Endodermal cell (in vitro differentiated cells): ENCODE data around the gene SPPL3. TPM values are rescaled to one million over a fixed set of nuclear protein-coding genes. Genes with fewer than 3 reads are reported as not detected.

Source experiments
- DNase-seq: peaks from one replicate; pipeline ENCODE4 v3.0.0-alpha.2; 2017
- H3K27ac ChIP-seq: 2 replicates; pipeline ENCODE4 v1.5.1; 2013; ENCODE audit warnings: mild to moderate bottlenecking, low read depth, low read length, moderate library complexity
- H3K27me3 ChIP-seq: 2 replicates; pipeline ENCODE4 v1.6.1; 2013; ENCODE audit warnings: mild to moderate bottlenecking, low read length, moderate library complexity; ENCODE audit not compliant: insufficient read depth, control insufficient read depth, poor library complexity, severe bottlenecking
- H3K36me3 ChIP-seq: 2 replicates; pipeline ENCODE4 v1.7.0; 2013; ENCODE audit warnings: mild to moderate bottlenecking, low read length, moderate library complexity; ENCODE audit not compliant: control insufficient read depth, insufficient read depth
- H3K4me1 ChIP-seq: one replicate; pipeline ENCODE4 v1.7.0; 2013; ENCODE audit warnings: low read length; ENCODE audit not compliant: control insufficient read depth, insufficient read depth
- H3K4me3 ChIP-seq: 2 replicates; pipeline ENCODE4 v1.5.1; 2013; ENCODE audit warnings: mild to moderate bottlenecking, low read length, moderate library complexity
- H3K9ac ChIP-seq: 2 replicates; pipeline ENCODE4 v1.6.1; 2013; ENCODE audit warnings: mild to moderate bottlenecking, low read length, moderate library complexity; ENCODE audit not compliant: poor library complexity, severe bottlenecking; ENCODE audit errors: extremely low read depth
- H3K9me3 ChIP-seq: 2 replicates; pipeline ENCODE4 v1.6.1; 2013; ENCODE audit warnings: mild to moderate bottlenecking, low read length, moderate library complexity; ENCODE audit not compliant: control insufficient read depth
- H3K27ac Mint-ChIP-seq: 2 replicates; pipeline ENCODE4 v1.8.0; 2020; ENCODE audit warnings: mixed read lengths
- H3K27me3 Mint-ChIP-seq: 2 replicates; pipeline ENCODE4 v1.8.0; 2021; ENCODE audit warnings: mild to moderate bottlenecking, mixed read lengths; ENCODE audit not compliant: insufficient read depth
- H3K36me3 Mint-ChIP-seq: 2 replicates; pipeline ENCODE4 v1.8.0; 2020; ENCODE audit warnings: low read depth, mixed read lengths
- H3K4me1 Mint-ChIP-seq: 2 replicates; pipeline ENCODE4 v1.8.0; 2020; ENCODE audit warnings: mixed read lengths
- H3K4me3 Mint-ChIP-seq: 2 replicates; pipeline ENCODE4 v1.8.0; 2020; ENCODE audit warnings: mild to moderate bottlenecking, moderate library complexity, mixed read lengths
- H3K9me3 Mint-ChIP-seq: 2 replicates; pipeline ENCODE4 v1.8.0; 2020; ENCODE audit warnings: mild to moderate bottlenecking, mixed read lengths
- CTCF ChIP-seq: fragments of 200-600 bp; sonication (generic); conservative IDR thresholded peaks from 2 replicates; pipeline ENCODE4 v1.5.0; 2021; ENCODE audit warnings: antibody characterized with exemption, mild to moderate bottlenecking
- WGBS, 2 experiments: methylation state at CpG; one replicate each; pipeline versions ENCODE4 v1.1.5 to v1.1.7; 2013; ENCODE audit warnings: missing lambda C conversion rate in 2 of 2, mixed read lengths in 1 of 2; ENCODE audit not compliant: insufficient coverage in 1 of 2, insufficient read length in 1 of 2; 5-methylcytosine and 5-hydroxymethylcytosine counted together
- total RNA-seq, 2 donors: library from RNA; stranded (reverse); fragmentation: NEBNext Ultra II Directional in 1 of 2; extraction: Animal tissue kit (Norgen Biotek cat#: 25700) in 1 of 2; gene quantifications; 2 replicates in 1 of 2; 3 replicates in 1 of 2; pipeline ENCODE4 v1.2.1, GENCODE V29; 2021

The SPPL3 gene
- total RNA-seq, 2 donors from 2014 or later = 41.1 to 46.8 TPM

GRCh38 chr12:120851444-120851843 is 52.7 kb downstream of the SPPL3 start:
- Histone ChIP-seq H3K4me1 (no peaks in the 10 kb centered on the region), H3K9me3 (no peaks in the 10 kb centered on the region), H3K36me3 (no peaks in the 10 kb centered on the region), H3K4me3 (no peak overlapping the region), H3K9ac (no peak overlapping the region), H3K27me3 (no peaks in the 10 kb centered on the region), H3K27ac (no peak overlapping the region)
- no peaks in the 10 kb centered on the region for H3K9me3 Mint-ChIP-seq
- no peaks in the 10 kb centered on the region for H3K27me3 Mint-ChIP-seq
- no peaks in the 10 kb centered on the region for H3K4me1 Mint-ChIP-seq
- DNase-seq = no peak
- H3K4me3 Mint-ChIP-seq = no peak overlapping the region
- no peak overlapping the region for H3K27ac Mint-ChIP-seq
- TF ChIP-seq CTCF = no peak
- WGBS, 2 experiments = 88 to 94% methylated on average over 7 of the region's 7 CpGs
- H3K36me3 Mint-ChIP-seq = peaks cover 2% of the 10 kb centered on the region

GRCh38 chr12:120849765-120850164 is 54.4 kb downstream of the SPPL3 start:
- TF ChIP-seq CTCF = no peak
- H3K9ac ChIP-seq = no peak overlapping the region
- no peaks in the 10 kb centered on the region for H3K36me3 Mint-ChIP-seq
- no peaks in the 10 kb centered on the region for H3K36me3 ChIP-seq
- H3K27me3 ChIP-seq = no peaks in the 10 kb centered on the region
- H3K4me3 ChIP-seq = no peak overlapping the region
- H3K27ac Mint-ChIP-seq = no peak overlapping the region
- no peaks in the 10 kb centered on the region for H3K9me3 Mint-ChIP-seq
- no peaks in the 10 kb centered on the region for H3K4me1 ChIP-seq
- 88 to 91% methylated on average over 2 of the region's 2 CpGs for WGBS, 2 experiments
- H3K9me3 ChIP-seq = no peaks in the 10 kb centered on the region
- H3K27ac ChIP-seq = no peak overlapping the region
- DNase-seq = no peak
- H3K4me3 Mint-ChIP-seq = no peak overlapping the region
- no peaks in the 10 kb centered on the region for H3K4me1 Mint-ChIP-seq
- no peaks in the 10 kb centered on the region for H3K27me3 Mint-ChIP-seq

GRCh38 chr12:120847814-120848213 is 56.3 kb downstream of the SPPL3 start:
- Histone ChIP-seq H3K4me3 (no peak overlapping the region), H3K4me1 (no peaks in the 10 kb centered on the region), H3K9ac (no peak overlapping the region), H3K27me3 (no peaks in the 10 kb centered on the region), H3K9me3 (no peaks in the 10 kb centered on the region), H3K27ac (no peak overlapping the region), H3K36me3 (no peaks in the 10 kb centered on the region)
- Mint-ChIP-seq H3K4me1 (peaks cover 6% of the 10 kb centered on the region), H3K36me3 (no peaks in the 10 kb centered on the region), H3K27ac (no peak overlapping the region), H3K27me3 (no peaks in the 10 kb centered on the region), H3K9me3 (no peaks in the 10 kb centered on the region), H3K4me3 (no peak overlapping the region)
- 91 to 100% methylated on average over 2 to 3 of the region's 3 CpGs for WGBS, 2 experiments
- no peak for TF ChIP-seq CTCF
- DNase-seq = no peak
